KMS-11 (cell line): ENCODE results near the gene RGL1.

Experiments used
- H2AFZ ChIP-seq: fragments of 200-600 bp; sonication (generic); 2 replicates; pipeline ENCODE4 v1.6.1; 2016; ENCODE audit warnings: antibody characterized with exemption, mixed run types, low read depth
- H3K27ac ChIP-seq: fragments of 200-600 bp; sonication (generic); 2 replicates; pipeline ENCODE4 v1.6.1; 2016; ENCODE audit warnings: mild to moderate bottlenecking, mixed run types
- H3K27me3 ChIP-seq: fragments of 200-600 bp; sonication (generic); 2 replicates; pipeline ENCODE4 v1.6.1; 2017; ENCODE audit warnings: mild to moderate bottlenecking, low read depth, mixed run types, moderate library complexity; ENCODE audit not compliant: insufficient read depth
- H3K36me3 ChIP-seq: fragments of 200-600 bp; sonication (generic); 2 replicates; pipeline ENCODE4 v1.6.1; 2017; ENCODE audit warnings: mild to moderate bottlenecking, mixed run types; ENCODE audit not compliant: insufficient read depth
- H3K4me1 ChIP-seq: fragments of 200-600 bp; sonication (generic); 2 replicates; pipeline ENCODE4 v1.6.1; 2016; ENCODE audit warnings: mild to moderate bottlenecking, low read depth, mixed run types; ENCODE audit not compliant: poor library complexity, severe bottlenecking
- H3K4me2 ChIP-seq: fragments of 200-600 bp; sonication (generic); 2 replicates; pipeline ENCODE4 v1.7.0; 2016; ENCODE audit warnings: mild to moderate bottlenecking, mixed run types
- H3K4me3 ChIP-seq: fragments of 200-600 bp; sonication (generic); IDR thresholded peaks from 2 replicates; pipeline ENCODE4 v1.6.1; 2017; ENCODE audit warnings: low read depth, low read length, mixed read lengths; ENCODE audit not compliant: insufficient read depth
- H3K79me2 ChIP-seq: fragments of 200-600 bp; sonication (generic); 2 replicates; pipeline ENCODE4 v1.6.1; 2016; ENCODE audit warnings: low read depth, mixed run types; ENCODE audit not compliant: insufficient read depth
- H3K9ac ChIP-seq: fragments of 200-600 bp; sonication (generic); 2 replicates; pipeline ENCODE4 v1.6.1; 2016; ENCODE audit warnings: mild to moderate bottlenecking, mixed run types
- H4K20me1 ChIP-seq: fragments of 200-600 bp; sonication (generic); 2 replicates; pipeline ENCODE4 v1.6.1; 2016; ENCODE audit warnings: mild to moderate bottlenecking, mixed run types; ENCODE audit not compliant: insufficient read depth
- CTCF ChIP-seq: fragments of 200-600 bp; sonication (generic); conservative IDR thresholded peaks from 2 replicates; pipeline ENCODE4 v1.6.1; 2017; ENCODE audit warnings: low read depth, mild to moderate bottlenecking, antibody characterized with exemption, low read length, moderate library complexity, mixed read lengths

Gene RGL1

GRCh38 chr1:183901748-183902330 is 96.9 kb downstream of the RGL1 start:
- peaks cover 37% of the 10 kb centered on the region for H3K4me1 ChIP-seq
- no peak overlapping the region for H3K4me2 ChIP-seq
- TF ChIP-seq CTCF, result no peak
- H3K27ac ChIP-seq, result no peak overlapping the region
- H3K79me2 ChIP-seq, result no peaks in the 10 kb centered on the region
- H3K4me3 ChIP-seq, result no peak overlapping the region
- H4K20me1 ChIP-seq, result no peaks in the 10 kb centered on the region
- H3K9ac ChIP-seq, result no peak overlapping the region
- peaks cover 26% of the 10 kb centered on the region for H3K36me3 ChIP-seq
- H3K27me3 ChIP-seq, result no peaks in the 10 kb centered on the region
- H2AFZ ChIP-seq, result no peak overlapping the region

- H3K27me3 ChIP-seq, result no peaks in the 10 kb centered on the region
- peaks cover 24% of the 10 kb centered on the region for H3K36me3 ChIP-seq
- H3K9ac ChIP-seq, result no peak overlapping the region
- H3K4me1 ChIP-seq, result peaks cover 46% of the 10 kb centered on the region
- no peak for TF ChIP-seq CTCF
- no peak overlapping the region for H3K4me2 ChIP-seq
- H2AFZ ChIP-seq, result no peak overlapping the region
- H3K79me2 ChIP-seq, result no peaks in the 10 kb centered on the region
- H3K4me3 ChIP-seq, result no peak overlapping the region
- H3K27ac ChIP-seq, result no peak overlapping the region
- no peaks in the 10 kb centered on the region for H4K20me1 ChIP-seq
Observed at GRCh38 chr1:183903101-183903500, 98.2 kb downstream of the RGL1 start.

GRCh38 chr1:183905508-183906113 is 100.7 kb downstream of the RGL1 start:
- Histone ChIP-seq H2AFZ (no peak overlapping the region), H3K4me3 (no peak overlapping the region), H3K27ac (no peak overlapping the region), H3K27me3 (no peaks in the 10 kb centered on the region), H4K20me1 (no peaks in the 10 kb centered on the region), H3K9ac (no peak overlapping the region), H3K4me1 (peaks cover 50% of the 10 kb centered on the region), H3K4me2 (no peak overlapping the region), H3K79me2 (no peaks in the 10 kb centered on the region), H3K36me3 (peaks cover 22% of the 10 kb centered on the region)
- no peak for TF ChIP-seq CTCF

GRCh38 chr1:183907070-183907469 is 102.2 kb downstream of the RGL1 start:
- Histone ChIP-seq H3K4me2 (no peak overlapping the region), H3K27me3 (no peaks in the 10 kb centered on the region), H4K20me1 (no peaks in the 10 kb centered on the region), H3K4me1 (peaks cover 55% of the 10 kb centered on the region), H3K79me2 (no peaks in the 10 kb centered on the region), H3K4me3 (no peak overlapping the region), H3K36me3 (peaks cover 22% of the 10 kb centered on the region), H3K9ac (no peak overlapping the region), H2AFZ (no peak overlapping the region), H3K27ac (peak overlapping the region; percentile 5; the same call in 1 of the 2 replicates)
- TF ChIP-seq CTCF, result no peak
